ENCODE results near the gene CHD1.

GRCh38 chr5:98909363-98909762, 19.4 kb downstream of the CHD1 start:
- TF ChIP-seq CTCF (IDR thresholded peaks at IDR 0.05; ENCODE audit: low read depth, low read length) (no peak), MAX (IDR thresholded peaks at IDR 0.05; ENCODE audit: low read depth, low read length) (no peak), POLR2A (IDR thresholded peaks at IDR 0.05; ENCODE audit: extremely low read depth, insufficient read length) (no peak)

All from NB4 (cell line).